WTC11 (cell line): Measurements from ENCODE around the gene RASSF1. TPM values are rescaled to one million over a fixed set of nuclear protein-coding genes. Genes with fewer than 3 reads are reported as not detected.

Experiments used
- ATF2 ChIP-seq: sonication (generic); formaldehyde crosslinking; IDR thresholded peaks from 2 replicates; pipeline ENCODE4 v1.8.1; 2022; ENCODE audit warnings: low read depth, missing genetic modification reagents, borderline replicate concordance
- ATF3 ChIP-seq: sonication (generic); formaldehyde crosslinking; conservative IDR thresholded peaks from 2 replicates; pipeline ENCODE4 v1.8.1; 2022; ENCODE audit warnings: mild to moderate bottlenecking, missing genetic modification reagents
- CBFB ChIP-seq: sonication (generic); formaldehyde crosslinking; IDR thresholded peaks from 2 replicates; pipeline ENCODE4 v1.8.1; 2022; ENCODE audit warnings: mild to moderate bottlenecking, low read depth, missing genetic modification reagents
- CDX4 ChIP-seq: fragments of 250-450 bp; sonication (Bioruptor Pico); IDR thresholded peaks from 2 replicates; pipeline ENCODE4 v1.9.0; 2021; ENCODE audit warnings: moderate library complexity, mild to moderate bottlenecking, inconsistent platforms, borderline replicate concordance
- CREB1 ChIP-seq: sonication (generic); formaldehyde crosslinking; IDR thresholded peaks from 2 replicates; pipeline ENCODE4 v1.8.0; 2023; ENCODE audit warnings: mild to moderate bottlenecking, missing genetic modification reagents
- E2F4 ChIP-seq: sonication (generic); formaldehyde crosslinking; IDR thresholded peaks from 2 replicates; pipeline ENCODE4 v1.8.1; 2022; ENCODE audit warnings: low read depth, mild to moderate bottlenecking, moderate library complexity, missing genetic modification reagents, borderline replicate concordance
- E2F5 ChIP-seq: sonication (generic); formaldehyde crosslinking; IDR thresholded peaks from 2 replicates; pipeline ENCODE4 v1.8.1; 2022; ENCODE audit warnings: mild to moderate bottlenecking, moderate library complexity, missing genetic modification reagents
- EMX1 ChIP-seq: fragments of 250-450 bp; sonication (Bioruptor Pico); IDR thresholded peaks from 2 replicates; pipeline ENCODE4 v1.8.0; 2021; ENCODE audit warnings: mild to moderate bottlenecking
- ESRRA ChIP-seq: sonication (generic); formaldehyde crosslinking; IDR thresholded peaks from 2 replicates; pipeline ENCODE4 v1.8.1; 2022; ENCODE audit warnings: mild to moderate bottlenecking, missing genetic modification reagents, borderline replicate concordance
- FOXK1 ChIP-seq: sonication (generic); formaldehyde crosslinking; IDR thresholded peaks from 2 replicates; pipeline ENCODE4 v1.8.0; 2022; ENCODE audit warnings: mild to moderate bottlenecking, moderate library complexity, missing genetic modification reagents
- GTF2I ChIP-seq: fragments of 250-450 bp; sonication (Bioruptor Pico); conservative IDR thresholded peaks from 2 replicates; pipeline ENCODE4 v1.4.0; 2021; ENCODE audit warnings: mild to moderate bottlenecking
- MLX ChIP-seq: sonication (generic); formaldehyde crosslinking; IDR thresholded peaks from 2 replicates; pipeline ENCODE4 v1.8.1; 2023; ENCODE audit warnings: mild to moderate bottlenecking, missing genetic modification reagents, moderate library complexity
- NR2C2 ChIP-seq: sonication (generic); formaldehyde crosslinking; IDR thresholded peaks from 2 replicates; pipeline ENCODE4 v1.8.0; 2022; ENCODE audit warnings: mild to moderate bottlenecking, missing genetic modification reagents
- NR3C1 ChIP-seq: sonication (generic); formaldehyde crosslinking; conservative IDR thresholded peaks from 2 replicates; pipeline ENCODE4 v1.8.1; 2023; ENCODE audit warnings: low read depth, mild to moderate bottlenecking, missing genetic modification reagents
- PRDM15 ChIP-seq: sonication (generic); formaldehyde crosslinking; IDR thresholded peaks from 2 replicates; pipeline ENCODE4 v1.8.0; 2022; ENCODE audit warnings: missing genetic modification reagents
- PREB ChIP-seq: sonication (generic); formaldehyde crosslinking; IDR thresholded peaks from 2 replicates; pipeline ENCODE4 v1.8.1; 2022; ENCODE audit warnings: mild to moderate bottlenecking, missing genetic modification reagents, moderate library complexity, borderline replicate concordance
- RORB ChIP-seq: fragments of 250-450 bp; sonication (Bioruptor Pico); IDR thresholded peaks from 2 replicates; pipeline ENCODE4 v1.9.0; 2021; ENCODE audit warnings: mild to moderate bottlenecking
- TCF7 ChIP-seq: sonication (generic); formaldehyde crosslinking; IDR thresholded peaks from 2 replicates; pipeline ENCODE4 v1.8.0; 2022; ENCODE audit warnings: mild to moderate bottlenecking, low read depth, missing genetic modification reagents, moderate library complexity
- ZMAT4 ChIP-seq: fragments of 250-450 bp; sonication (Bioruptor Pico); IDR thresholded peaks from 2 replicates; pipeline ENCODE4 v1.9.0; 2021; ENCODE audit warnings: mild to moderate bottlenecking
- ZNF232 ChIP-seq: sonication (generic); formaldehyde crosslinking; IDR thresholded peaks from 2 replicates; pipeline ENCODE4 v1.8.0; 2022; ENCODE audit warnings: mild to moderate bottlenecking, missing genetic modification reagents
- ZNF263 ChIP-seq: sonication (generic); formaldehyde crosslinking; IDR thresholded peaks from 2 replicates; pipeline ENCODE4 v1.8.1; 2022; ENCODE audit warnings: low read depth, mild to moderate bottlenecking, moderate library complexity, missing genetic modification reagents
- ZNF317 ChIP-seq: sonication (generic); formaldehyde crosslinking; IDR thresholded peaks from 2 replicates; pipeline ENCODE4 v1.8.1; 2023; ENCODE audit warnings: low read depth, mild to moderate bottlenecking, moderate library complexity, missing genetic modification reagents, borderline replicate concordance
- ZNF396 ChIP-seq: fragments of 250-450 bp; sonication (Bioruptor Pico); IDR thresholded peaks from 2 replicates; pipeline ENCODE4 v1.8.0; 2021; ENCODE audit warnings: mild to moderate bottlenecking, moderate library complexity, borderline replicate concordance
- ZNF423 ChIP-seq: fragments of 250-450 bp; sonication (Bioruptor Pico); IDR thresholded peaks from 2 replicates; pipeline ENCODE4 v2.1.2; 2022; ENCODE audit warnings: mild to moderate bottlenecking, moderate library complexity
- ZNF425 ChIP-seq: fragments of 250-450 bp; sonication (Bioruptor Pico); conservative IDR thresholded peaks from 2 replicates; pipeline ENCODE4 v1.9.0; 2021; ENCODE audit warnings: mild to moderate bottlenecking
- ZNF671 ChIP-seq: fragments of 250-450 bp; sonication (Bioruptor Pico); IDR thresholded peaks from 2 replicates; pipeline ENCODE4 v1.8.0; 2021; ENCODE audit warnings: mild to moderate bottlenecking
- total RNA-seq: library from RNA; stranded (reverse); gene quantifications from 3 replicates; pipeline ENCODE4 v1.2.3, GENCODE V29; 2021

The RASSF1 gene
- total RNA-seq, 1 experiment from 2014 or later, result 14.5 TPM

- TF ChIP-seq ZNF396 (CRISPR knock-in tag), result no peak
- TF ChIP-seq ZNF232, result 0 out of 2 replicates have a peak, but pooled peaks have one; percentile 50
- no peak for TF ChIP-seq GTF2I
- TF ChIP-seq ZNF423 (CRISPR knock-in tag), result no peak
- no peak for TF ChIP-seq ZNF671
- no peak for TF ChIP-seq PRDM15 (CRISPR knock-in tag)
- TF ChIP-seq PREB, result no peak
- TF ChIP-seq E2F5 (CRISPR knock-in tag), result 0 out of 2 replicates have a peak, but pooled peaks have one; percentile 49
- TF ChIP-seq ATF2, result no peak
- peak; percentile 77; the same call in 1 of the 2 replicates for TF ChIP-seq CBFB (CRISPR knock-in tag)
- no peak for TF ChIP-seq ATF3 (CRISPR knock-in tag)
- TF ChIP-seq EMX1, result no peak
- 0 out of 2 replicates have a peak, but pooled peaks have one; percentile 81 for TF ChIP-seq NR3C1
- no peak for TF ChIP-seq TCF7 (CRISPR knock-in tag)
- TF ChIP-seq CDX4, result no peak
- TF ChIP-seq E2F4, result no peak
- TF ChIP-seq NR2C2 (CRISPR knock-in tag), result no peak
- no peak for TF ChIP-seq ZNF263 (CRISPR knock-in tag)
- TF ChIP-seq ZMAT4, result no peak
- TF ChIP-seq ESRRA (CRISPR knock-in tag), result no peak
- TF ChIP-seq ZNF425, result no peak
- no peak for TF ChIP-seq CREB1 (CRISPR knock-in tag)
- TF ChIP-seq FOXK1 (CRISPR knock-in tag), result peak; percentile 72
- TF ChIP-seq MLX (CRISPR knock-in tag), result 0 out of 2 replicates have a peak, but pooled peaks have one; percentile 16
- TF ChIP-seq ZNF317 (CRISPR knock-in tag), result no peak
- TF ChIP-seq RORB (CRISPR knock-in tag), result no peak
Measured at GRCh38 chr3:50327943-50328691, 12.5 kb downstream of the RASSF1 start, which contains the start of gene TUSC2 (continued).
